GM18867 (cell line): ENCODE measurements around the gene EDEM3.
"Not testable (repeated sequence)": the region's sequence is repeated elsewhere in the genome, so short reads cannot be mapped to it uniquely, and the experiment has no call there.

Experiments
- ATAC-seq: cut with Tn5 transposase; IDR thresholded peaks from one replicate; pipeline ENCODE4 v1.9.1; 2021; ENCODE audit warnings: mild to moderate bottlenecking, moderate library complexity; ENCODE audit not compliant: unreplicated experiment

EDEM3 gene, protein sequence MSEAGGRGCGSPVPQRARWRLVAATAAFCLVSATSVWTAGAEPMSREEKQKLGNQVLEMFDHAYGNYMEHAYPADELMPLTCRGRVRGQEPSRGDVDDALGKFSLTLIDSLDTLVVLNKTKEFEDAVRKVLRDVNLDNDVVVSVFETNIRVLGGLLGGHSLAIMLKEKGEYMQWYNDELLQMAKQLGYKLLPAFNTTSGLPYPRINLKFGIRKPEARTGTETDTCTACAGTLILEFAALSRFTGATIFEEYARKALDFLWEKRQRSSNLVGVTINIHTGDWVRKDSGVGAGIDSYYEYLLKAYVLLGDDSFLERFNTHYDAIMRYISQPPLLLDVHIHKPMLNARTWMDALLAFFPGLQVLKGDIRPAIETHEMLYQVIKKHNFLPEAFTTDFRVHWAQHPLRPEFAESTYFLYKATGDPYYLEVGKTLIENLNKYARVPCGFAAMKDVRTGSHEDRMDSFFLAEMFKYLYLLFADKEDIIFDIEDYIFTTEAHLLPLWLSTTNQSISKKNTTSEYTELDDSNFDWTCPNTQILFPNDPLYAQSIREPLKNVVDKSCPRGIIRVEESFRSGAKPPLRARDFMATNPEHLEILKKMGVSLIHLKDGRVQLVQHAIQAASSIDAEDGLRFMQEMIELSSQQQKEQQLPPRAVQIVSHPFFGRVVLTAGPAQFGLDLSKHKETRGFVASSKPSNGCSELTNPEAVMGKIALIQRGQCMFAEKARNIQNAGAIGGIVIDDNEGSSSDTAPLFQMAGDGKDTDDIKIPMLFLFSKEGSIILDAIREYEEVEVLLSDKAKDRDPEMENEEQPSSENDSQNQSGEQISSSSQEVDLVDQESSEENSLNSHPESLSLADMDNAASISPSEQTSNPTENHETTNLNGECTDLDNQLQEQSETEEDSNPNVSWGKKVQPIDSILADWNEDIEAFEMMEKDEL

GRCh38 chr1:184754476-184755225 is at the start of gene EDEM3:
TSS of gene EDEM3 (minus strand) at chr1:184754858. CDS start at chr1:184754646, 212 bp downstream.
- ATAC-seq = peak; percentile 93

GRCh38 chr1:184804220-184804619 is 49.6 kb upstream of the EDEM3 start:
- no peak for ATAC-seq

GRCh38 chr1:184803180-184803492 is 48.5 kb upstream of the EDEM3 start:
- ATAC-seq = no peak

DNA sequence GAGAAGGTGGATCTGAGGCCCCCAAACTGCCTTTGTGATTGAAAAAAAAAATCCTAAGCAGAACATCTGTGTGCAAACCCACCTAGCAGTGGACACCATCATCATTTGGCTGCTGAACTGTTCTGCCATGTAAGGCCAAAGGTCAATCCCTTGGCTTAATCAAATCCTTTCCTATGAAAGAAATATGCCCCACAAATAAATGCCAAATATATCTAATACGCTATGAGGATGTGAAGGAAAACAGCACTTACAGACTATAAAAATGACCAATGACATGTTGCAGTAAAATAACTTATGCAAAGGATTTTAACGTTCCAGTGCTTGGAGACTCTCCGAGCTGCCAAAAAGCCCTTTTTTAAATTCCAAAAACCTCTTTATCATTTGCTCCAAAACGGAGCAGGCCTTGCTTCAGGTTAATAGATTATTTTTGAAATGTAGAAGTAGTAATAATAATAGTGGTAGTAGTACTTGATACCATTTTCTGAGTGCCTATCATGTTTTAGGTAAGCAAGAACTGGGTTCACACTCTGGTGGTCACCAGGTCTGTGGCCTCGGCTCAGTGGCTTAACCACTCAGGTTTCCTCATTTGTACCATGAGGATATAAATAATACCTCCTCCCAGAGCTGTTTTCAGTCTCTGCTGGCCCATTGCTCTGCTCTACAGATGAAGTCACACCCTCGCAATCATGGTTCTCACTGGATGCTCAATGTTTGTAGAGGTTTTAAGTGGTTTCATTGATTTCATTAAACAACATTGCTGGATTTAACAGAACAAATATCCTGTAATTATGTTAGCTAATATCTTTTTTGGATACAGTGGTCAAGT is 47.9 kb upstream of the EDEM3 start:
- ATAC-seq = no peak

DNA sequence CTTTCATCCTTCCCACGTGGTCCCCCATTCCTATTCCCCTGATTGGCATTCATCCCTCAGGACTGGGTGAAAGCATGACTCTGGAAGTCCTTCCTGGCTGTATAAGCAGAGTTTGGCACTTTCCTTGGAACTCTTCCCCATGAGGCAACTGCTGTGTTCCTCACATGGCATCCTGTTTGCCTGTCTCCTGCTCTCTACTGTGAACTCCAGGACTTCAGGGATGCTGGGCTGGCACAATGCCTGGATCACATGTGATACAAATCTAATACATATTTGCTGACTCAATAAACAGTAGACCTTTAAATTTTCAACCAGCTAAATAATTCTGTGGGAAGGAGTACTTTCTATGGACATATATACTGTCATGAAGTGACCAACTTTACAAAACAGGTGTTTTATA is 46.8 kb upstream of the EDEM3 start:
- ATAC-seq = no peak

- ATAC-seq = no peak
These were observed 46.2 kb upstream of the EDEM3 start for GRCh38 chr1:184800876-184801275.

GRCh38 chr1:184793967-184794366 is 39.3 kb upstream of the EDEM3 start:
- ATAC-seq = no peak

GRCh38 chr1:184792450-184792969 is 37.9 kb upstream of the EDEM3 start:
- ATAC-seq = no peak

DNA sequence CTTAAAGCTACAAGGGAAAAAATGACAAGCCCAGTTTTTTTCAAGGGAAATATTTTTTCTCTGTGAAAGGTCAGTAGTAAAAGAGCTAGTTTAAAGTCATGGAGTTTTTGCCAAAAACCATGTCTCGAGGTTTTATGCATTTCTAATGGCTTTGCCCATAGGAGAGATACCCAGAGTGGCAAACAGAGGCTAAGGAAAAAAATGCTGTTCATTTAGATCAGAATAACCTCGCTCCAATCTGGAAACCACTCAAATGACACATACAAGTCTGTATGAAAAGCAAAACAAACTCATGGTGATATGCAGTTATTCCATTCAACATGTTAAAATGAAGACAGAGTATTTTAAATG is 36.9 kb upstream of the EDEM3 start:
- ATAC-seq = no peak

DNA sequence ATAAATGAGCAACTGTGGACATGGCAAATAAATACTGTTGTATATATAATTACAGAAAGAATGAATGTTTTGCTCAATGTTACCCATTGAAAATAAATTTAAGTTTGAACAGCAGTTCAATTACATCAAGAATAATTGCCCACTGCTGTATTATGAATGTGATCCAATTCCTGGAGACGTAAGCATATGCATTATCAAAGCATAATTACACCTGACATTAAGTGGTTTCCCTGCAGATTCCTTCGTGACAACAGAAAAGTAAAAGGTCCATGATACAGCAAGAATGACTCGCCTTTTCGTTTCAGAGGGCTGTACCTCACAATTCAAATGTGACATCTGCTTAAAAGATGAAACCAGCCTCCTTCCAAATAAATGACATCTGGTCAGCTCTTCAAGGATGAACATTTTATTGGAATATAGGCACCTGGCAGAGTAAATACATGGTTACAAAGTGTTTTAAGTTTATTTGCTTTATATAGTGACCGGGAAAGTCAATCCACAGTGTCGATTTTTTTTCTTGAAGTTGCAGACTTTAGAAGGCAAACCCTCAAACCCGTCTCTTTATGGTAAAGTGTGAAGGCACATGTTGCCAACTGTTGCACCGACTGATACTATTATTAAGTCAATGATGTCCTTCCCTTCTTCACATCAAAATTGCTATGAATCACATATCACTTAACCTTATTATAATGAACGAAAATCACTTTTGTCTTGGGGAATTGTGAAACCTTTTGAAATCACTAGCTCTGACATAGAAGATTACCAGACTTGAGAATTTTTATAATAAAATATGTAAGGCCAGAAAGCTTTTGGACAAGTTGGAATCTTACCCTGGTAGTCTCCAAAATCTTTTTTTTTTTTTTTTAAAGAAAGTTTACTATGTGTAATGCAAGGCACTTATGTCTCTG is 36.2 kb upstream of the EDEM3 start:
- no peak for ATAC-seq

- no peak for ATAC-seq
These were observed 35.2 kb upstream of the EDEM3 start for GRCh38 chr1:184789884-184790283.

GRCh38 chr1:184788970-184789369 is 34.3 kb upstream of the EDEM3 start:
- no peak for ATAC-seq

GRCh38 chr1:184785529-184785928 is 30.9 kb upstream of the EDEM3 start:
- ATAC-seq = no peak

- ATAC-seq = not testable (repeated sequence)
These were observed 29.1 kb upstream of the EDEM3 start for GRCh38 chr1:184783723-184784122.

- no peak for ATAC-seq
These were observed 27.3 kb upstream of the EDEM3 start for GRCh38 chr1:184781941-184782340.

GRCh38 chr1:184775885-184776284 is 21.2 kb upstream of the EDEM3 start:
- ATAC-seq = no peak

DNA sequence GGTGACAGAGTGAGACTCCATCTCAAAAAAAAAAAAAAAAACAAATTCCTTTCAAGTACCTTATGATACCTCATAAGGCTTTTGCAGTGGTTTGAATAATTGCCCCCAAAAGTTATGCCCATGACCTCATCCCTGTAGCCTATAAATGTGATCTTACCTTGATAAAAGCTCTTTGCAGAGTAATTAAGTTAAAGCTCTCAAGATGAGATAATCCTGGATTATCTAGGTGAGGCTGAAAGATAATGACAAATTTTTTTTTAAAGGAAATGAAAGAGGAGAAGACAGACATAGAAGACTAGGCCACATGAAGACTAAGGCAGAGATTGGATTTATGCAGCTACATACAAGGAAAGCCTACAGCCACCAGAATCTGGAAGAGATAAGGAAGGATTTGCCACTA is 20.7 kb upstream of the EDEM3 start:
- ATAC-seq = no peak

- ATAC-seq = no peak
These were observed 19.2 kb upstream of the EDEM3 start for GRCh38 chr1:184773762-184774320.

DNA sequence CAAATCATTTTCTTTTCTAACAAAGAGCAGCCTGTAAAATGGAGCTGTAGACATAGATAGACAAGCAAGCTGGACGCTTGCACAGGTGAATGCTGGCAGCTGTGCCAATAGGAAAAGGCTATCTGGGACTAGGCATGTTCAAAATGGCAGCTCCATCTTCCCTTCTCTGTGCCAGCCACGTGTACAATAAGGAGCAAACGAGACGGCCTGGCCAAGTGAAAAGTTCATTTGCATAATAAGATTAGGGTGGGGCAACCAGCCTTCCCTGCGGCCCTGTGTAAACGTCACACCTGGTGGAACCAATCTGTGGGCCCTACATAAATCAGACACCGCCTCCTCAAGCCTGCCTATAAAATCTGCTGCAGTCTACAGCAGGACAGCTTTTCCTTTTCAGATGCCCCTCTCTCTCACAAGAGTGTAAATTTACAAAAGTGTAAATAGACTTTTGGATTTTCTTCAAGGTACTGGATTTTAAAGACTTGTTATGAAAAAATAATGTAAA is 16.6 kb upstream of the EDEM3 start:
- no peak for ATAC-seq
